HepG2 (cell line): Measurements from ENCODE around the gene STIM1.

Experiments
- CHD2 ChIP-seq: IDR thresholded peaks from 2 replicates; pipeline ENCODE4 v1.6.1; 2011; ENCODE audit warnings: low read depth, low read length, improper control_type of control experiment
- CREB1 ChIP-seq, 2 experiments: fragments of 450-650 bp in 1 of 2; IDR thresholded peaks; 2 replicates each; pipeline ENCODE4 v1.6.1; 2016 to 2017; ENCODE audit warnings: control low read depth in 1 of 2, mild to moderate bottlenecking in 1 of 2, missing compliant biosample characterization in 1 of 2, missing genetic modification characterization in 1 of 2
- POLR2AphosphoS5 ChIP-seq: IDR thresholded peaks from 2 replicates; pipeline ENCODE4 v1.6.1; 2012; ENCODE audit warnings: low read depth, low read length
- SIN3A ChIP-seq: IDR thresholded peaks from 2 replicates; pipeline ENCODE4 v1.6.1; 2011; ENCODE audit warnings: low read depth, mild to moderate bottlenecking, control low read depth, low read length, borderline replicate concordance
- TF ChIP-seq, protein P1 (sequence below): sonication (generic); formaldehyde crosslinking; IDR thresholded peaks from 2 replicates; pipeline ENCODE4 v1.4.0; 2020; ENCODE audit warnings: missing genetic modification reagents, borderline replicate concordance
- TF ChIP-seq, protein P2 (sequence below): IDR thresholded peaks from 2 replicates; pipeline ENCODE4 v1.6.1; 2012; ENCODE audit warnings: low read depth, low read length, improper control_type of control experiment
- TF ChIP-seq, protein P3 (sequence below): sonication (generic); formaldehyde crosslinking; IDR thresholded peaks from 2 replicates; pipeline ENCODE4 v1.8.1; 2023; ENCODE audit warnings: missing genetic modification reagents, inconsistent platforms, borderline replicate concordance

DNA sequence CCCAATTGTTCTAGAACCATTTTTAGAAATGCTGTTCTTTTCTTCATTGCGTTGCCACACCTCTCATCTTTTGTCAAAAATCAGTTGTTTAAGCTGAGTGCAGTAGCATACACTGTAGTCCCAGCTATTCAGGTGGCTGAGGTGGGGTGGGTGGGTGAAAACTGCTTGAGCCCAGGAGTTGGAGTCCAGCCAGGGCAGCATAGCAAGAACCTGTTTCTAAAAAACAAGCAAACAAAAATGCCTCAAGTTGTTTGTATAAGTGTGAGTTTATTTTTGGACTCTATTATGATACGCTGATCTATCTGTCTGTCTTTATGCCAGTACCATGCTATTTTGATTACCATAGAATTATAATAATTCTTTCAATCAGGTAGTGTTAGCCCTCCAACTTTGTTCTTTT is 176.6 kb downstream of the STIM1 start:
- TF ChIP-seq, protein P1, sequence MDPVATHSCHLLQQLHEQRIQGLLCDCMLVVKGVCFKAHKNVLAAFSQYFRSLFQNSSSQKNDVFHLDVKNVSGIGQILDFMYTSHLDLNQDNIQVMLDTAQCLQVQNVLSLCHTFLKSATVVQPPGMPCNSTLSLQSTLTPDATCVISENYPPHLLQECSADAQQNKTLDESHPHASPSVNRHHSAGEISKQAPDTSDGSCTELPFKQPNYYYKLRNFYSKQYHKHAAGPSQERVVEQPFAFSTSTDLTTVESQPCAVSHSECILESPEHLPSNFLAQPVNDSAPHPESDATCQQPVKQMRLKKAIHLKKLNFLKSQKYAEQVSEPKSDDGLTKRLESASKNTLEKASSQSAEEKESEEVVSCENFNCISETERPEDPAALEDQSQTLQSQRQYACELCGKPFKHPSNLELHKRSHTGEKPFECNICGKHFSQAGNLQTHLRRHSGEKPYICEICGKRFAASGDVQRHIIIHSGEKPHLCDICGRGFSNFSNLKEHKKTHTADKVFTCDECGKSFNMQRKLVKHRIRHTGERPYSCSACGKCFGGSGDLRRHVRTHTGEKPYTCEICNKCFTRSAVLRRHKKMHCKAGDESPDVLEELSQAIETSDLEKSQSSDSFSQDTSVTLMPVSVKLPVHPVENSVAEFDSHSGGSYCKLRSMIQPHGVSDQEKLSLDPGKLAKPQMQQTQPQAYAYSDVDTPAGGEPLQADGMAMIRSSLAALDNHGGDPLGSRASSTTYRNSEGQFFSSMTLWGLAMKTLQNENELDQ, result no peak
- TF ChIP-seq CHD2 (no peak), SIN3A (no peak), CREB1 (IDR thresholded peaks at IDR 0.05) (no peak), CREB1 (CRISPR knock-in tag; IDR thresholded peaks at IDR 0.05) (no peak), POLR2AphosphoS5 (no peak)
- TF ChIP-seq, protein P2, sequence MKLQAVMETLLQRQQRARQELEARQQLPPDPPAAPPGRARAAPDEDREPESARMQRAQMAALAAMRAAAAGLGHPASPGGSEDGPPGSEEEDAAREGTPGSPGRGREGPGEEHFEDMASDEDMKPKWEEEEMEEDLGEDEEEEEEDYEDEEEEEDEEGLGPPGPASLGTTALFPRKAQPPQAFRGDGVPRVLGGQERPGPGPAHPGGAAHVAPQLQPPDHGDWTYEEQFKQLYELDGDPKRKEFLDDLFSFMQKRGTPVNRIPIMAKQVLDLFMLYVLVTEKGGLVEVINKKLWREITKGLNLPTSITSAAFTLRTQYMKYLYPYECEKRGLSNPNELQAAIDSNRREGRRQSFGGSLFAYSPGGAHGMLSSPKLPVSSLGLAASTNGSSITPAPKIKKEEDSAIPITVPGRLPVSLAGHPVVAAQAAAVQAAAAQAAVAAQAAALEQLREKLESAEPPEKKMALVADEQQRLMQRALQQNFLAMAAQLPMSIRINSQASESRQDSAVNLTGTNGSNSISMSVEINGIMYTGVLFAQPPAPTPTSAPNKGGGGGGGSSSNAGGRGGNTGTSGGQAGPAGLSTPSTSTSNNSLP, result no peak
- TF ChIP-seq, protein P3, sequence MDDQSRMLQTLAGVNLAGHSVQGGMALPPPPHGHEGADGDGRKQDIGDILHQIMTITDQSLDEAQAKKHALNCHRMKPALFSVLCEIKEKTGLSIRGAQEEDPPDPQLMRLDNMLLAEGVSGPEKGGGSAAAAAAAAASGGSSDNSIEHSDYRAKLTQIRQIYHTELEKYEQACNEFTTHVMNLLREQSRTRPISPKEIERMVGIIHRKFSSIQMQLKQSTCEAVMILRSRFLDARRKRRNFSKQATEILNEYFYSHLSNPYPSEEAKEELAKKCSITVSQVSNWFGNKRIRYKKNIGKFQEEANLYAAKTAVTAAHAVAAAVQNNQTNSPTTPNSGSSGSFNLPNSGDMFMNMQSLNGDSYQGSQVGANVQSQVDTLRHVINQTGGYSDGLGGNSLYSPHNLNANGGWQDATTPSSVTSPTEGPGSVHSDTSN (CRISPR knock-in tag), result no peak
